Activated T-cell treated with anti-CD3 and anti-CD28 coated beads, Interleukin-2, amount 50 U/mL, for 4 hours (primary cell): ENCODE measurements around the gene ESR1. TPM values are rescaled to one million over a fixed set of nuclear protein-coding genes. Genes with fewer than 3 reads are reported as not detected.
"Not testable (repeated sequence)": the region's sequence is repeated elsewhere in the genome, so short reads cannot be mapped to it uniquely, and the experiment has no call there.

Experiments used
- ATAC-seq, 2 donors: fragments of 200-7000 bp; cut with Tn5 transposase; one replicate each; pipeline ENCODE4 v1.10.0; 2021
- DNase-seq: peaks from one replicate; pipeline ENCODE4 v3.0.0-alpha.2; 2020
- H3K27me3 Mint-ChIP-seq: one replicate; pipeline ENCODE4 v1.8.0; 2021; ENCODE audit warnings: low read depth, mixed read lengths
- H3K36me3 Mint-ChIP-seq: one replicate; pipeline ENCODE4 v1.8.0; 2022; ENCODE audit warnings: mixed read lengths; ENCODE audit not compliant: insufficient read depth
- H3K4me1 Mint-ChIP-seq: one replicate; pipeline ENCODE4 v1.8.0; 2021; ENCODE audit warnings: low read depth, mixed read lengths
- H3K4me3 Mint-ChIP-seq: one replicate; pipeline ENCODE4 v1.8.0; 2021; ENCODE audit warnings: mild to moderate bottlenecking, moderate library complexity, mixed read lengths
- H3K9me3 Mint-ChIP-seq: one replicate; pipeline ENCODE4 v1.8.0; 2021; ENCODE audit warnings: mixed read lengths
- total RNA-seq, 3 donors: library from RNA; stranded (reverse); gene quantifications; one replicate each; pipeline ENCODE4 v1.2.1, GENCODE V29; 2021

ESR1 gene
- total RNA-seq, 3 donors from 2014 or later = 0.13 to 0.68 (median 0.54) TPM

DNA sequence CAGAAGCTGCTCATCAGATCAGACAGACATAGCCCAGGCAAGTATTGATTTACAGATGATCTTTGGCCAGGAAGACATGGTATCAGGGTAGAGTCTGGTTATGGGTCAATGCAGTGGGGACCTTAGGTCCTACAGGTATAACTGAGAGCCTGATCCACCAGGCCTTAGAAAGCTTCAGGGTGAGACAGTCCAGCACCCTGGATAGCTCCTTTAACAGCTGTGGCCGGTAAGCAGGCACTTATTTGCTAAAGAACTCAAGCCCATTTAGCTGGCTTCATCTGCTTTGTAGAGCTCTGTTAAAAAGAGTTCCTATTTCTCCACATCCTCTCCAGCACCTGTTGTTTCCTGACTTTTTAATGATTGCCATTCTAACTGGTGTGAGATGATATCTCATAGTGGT, 39.6 kb downstream of the ESR1 start:
- DNase-seq (no peak), ATAC-seq (no peak)
- Mint-ChIP-seq H3K4me3 (no peak overlapping the region), H3K4me1 (no peaks in the 10 kb centered on the region), H3K27me3 (no peaks in the 10 kb centered on the region), H3K36me3 (peaks cover 1% of the 10 kb centered on the region), H3K9me3 (no peaks in the 10 kb centered on the region)

DNA sequence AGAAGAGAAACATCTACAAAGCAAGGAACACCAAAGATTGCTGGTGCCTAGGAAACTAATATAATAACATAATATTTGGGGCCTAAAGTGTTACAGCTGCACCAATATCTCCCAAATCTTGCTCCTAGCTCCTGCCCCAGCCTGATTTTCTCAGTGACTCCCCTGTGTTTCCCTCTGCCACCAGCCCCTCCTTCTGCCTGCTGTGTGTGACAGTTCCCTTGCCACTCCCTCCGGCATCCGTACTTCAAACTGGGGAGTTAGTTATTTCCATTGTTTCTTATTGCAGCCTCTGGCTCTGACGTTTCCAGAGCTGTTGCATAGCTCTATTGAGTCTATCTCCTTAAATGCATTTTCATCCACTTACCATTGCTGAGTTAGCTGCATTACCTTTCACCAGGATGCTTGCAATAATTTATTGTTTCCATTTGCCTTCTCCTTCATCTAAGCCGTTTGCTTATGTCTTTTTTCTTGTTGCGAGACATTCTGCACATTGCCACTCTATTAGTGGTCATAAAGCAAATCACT, 43.1 kb downstream of the ESR1 start:
- Mint-ChIP-seq H3K4me3 (no peak overlapping the region), H3K27me3 (no peaks in the 10 kb centered on the region), H3K36me3 (no peaks in the 10 kb centered on the region), H3K4me1 (no peaks in the 10 kb centered on the region), H3K9me3 (no peaks in the 10 kb centered on the region)
- no peak for DNase-seq
- ATAC-seq = no peak

DNA sequence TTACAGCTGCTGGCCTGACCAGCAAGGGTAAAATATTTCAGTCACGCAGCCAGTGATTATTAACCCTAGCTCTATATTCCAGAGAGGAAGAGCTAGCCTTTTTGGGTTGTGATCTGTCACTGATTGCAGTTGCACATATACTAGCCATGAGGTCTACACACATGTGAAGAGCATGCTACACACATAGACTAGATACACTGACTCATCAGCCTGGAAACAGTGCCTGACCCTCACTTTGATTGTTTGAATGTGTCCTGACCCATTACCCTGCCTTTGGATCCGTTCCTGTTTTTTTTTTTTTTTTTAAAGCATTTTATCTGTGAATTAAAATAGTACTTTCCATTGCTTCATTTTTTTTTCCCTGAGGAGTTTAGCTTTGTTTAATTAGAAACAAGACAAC, 50.8 kb downstream of the ESR1 start:
- Mint-ChIP-seq H3K4me3 (no peak overlapping the region), H3K36me3 (peaks cover under 1% of the 10 kb centered on the region), H3K9me3 (no peaks in the 10 kb centered on the region), H3K4me1 (no peaks in the 10 kb centered on the region), H3K27me3 (no peaks in the 10 kb centered on the region)
- no peak for ATAC-seq
- DNase-seq = no peak

DNA sequence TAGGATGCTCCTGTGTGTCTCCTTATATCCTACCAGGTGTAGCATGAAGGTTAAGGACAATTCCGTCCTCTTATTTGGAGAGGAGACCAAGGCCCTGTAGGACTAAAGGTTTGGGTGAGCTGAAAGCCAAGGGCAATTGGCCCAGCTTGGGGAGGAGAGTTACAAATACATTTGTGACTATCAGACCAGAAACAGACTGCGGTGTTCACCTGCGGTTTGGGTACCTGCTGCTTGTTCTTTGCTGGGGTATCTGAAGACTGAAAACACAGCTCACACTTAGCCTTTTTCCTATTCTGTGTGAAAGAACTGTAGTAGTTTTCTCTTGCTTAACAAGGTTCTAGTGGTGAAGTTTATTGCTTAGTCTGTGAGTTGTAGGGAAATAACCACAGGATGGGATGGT, 55.0 kb downstream of the ESR1 start:
- Mint-ChIP-seq H3K4me1 (no peaks in the 10 kb centered on the region), H3K9me3 (no peaks in the 10 kb centered on the region), H3K4me3 (no peak overlapping the region), H3K36me3 (peaks cover 3% of the 10 kb centered on the region), H3K27me3 (no peaks in the 10 kb centered on the region)
- ATAC-seq = no peak
- no peak for DNase-seq

DNA sequence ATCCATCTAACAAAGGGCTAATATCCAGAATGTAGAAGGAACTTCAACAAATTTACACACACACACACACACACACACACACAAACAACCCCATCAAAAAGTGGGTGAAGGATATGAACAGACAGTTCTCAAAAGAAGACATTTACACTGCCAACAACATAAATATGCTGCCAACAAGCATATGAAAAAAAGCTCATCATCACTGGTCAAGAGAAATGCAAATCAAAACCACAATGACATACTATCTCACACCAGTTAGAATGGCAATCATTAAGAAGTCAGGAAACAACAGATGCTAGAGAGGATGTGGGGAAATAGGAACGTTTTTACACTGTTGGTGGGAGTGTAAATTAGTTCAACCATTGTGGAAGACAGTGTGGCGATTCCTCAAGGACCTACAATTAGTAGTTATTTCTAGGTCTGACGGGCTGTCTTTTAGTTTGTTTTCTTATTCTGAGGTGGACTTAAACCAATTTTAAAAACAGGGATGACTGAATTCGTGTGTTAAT, 59.9 kb downstream of the ESR1 start:
- ATAC-seq, H3K9me3 Mint-ChIP-seq, H3K4me3 Mint-ChIP-seq, H3K27me3 Mint-ChIP-seq, H3K36me3 Mint-ChIP-seq, H3K4me1 Mint-ChIP-seq, DNase-seq: not testable (repeated sequence)

DNA sequence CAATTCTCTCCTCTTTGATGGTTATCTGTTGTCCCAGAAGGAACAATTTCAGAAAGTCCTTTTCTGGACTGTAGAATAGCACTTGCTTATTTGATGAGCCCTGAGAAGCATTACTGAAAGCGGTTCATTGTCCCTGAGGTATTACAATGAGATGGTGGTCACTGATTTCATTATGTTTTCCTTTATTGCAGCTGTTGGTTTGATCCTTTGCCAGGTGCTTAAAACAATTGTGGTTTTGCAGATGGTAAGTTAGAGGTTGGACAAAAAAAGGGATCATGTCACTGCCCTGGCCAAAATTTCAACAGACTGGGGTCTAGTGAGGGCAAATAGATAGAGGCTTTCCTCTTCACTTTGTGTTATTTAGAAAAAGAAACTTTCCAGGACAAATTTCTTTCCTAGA, 61.9 kb downstream of the ESR1 start:
- H3K36me3 Mint-ChIP-seq = no peaks in the 10 kb centered on the region
- H3K4me3 Mint-ChIP-seq = no peak overlapping the region
- H3K27me3 Mint-ChIP-seq = no peaks in the 10 kb centered on the region
- DNase-seq (no peak), ATAC-seq (no peak)
- H3K9me3 Mint-ChIP-seq = no peaks in the 10 kb centered on the region
- H3K4me1 Mint-ChIP-seq = no peaks in the 10 kb centered on the region

DNA sequence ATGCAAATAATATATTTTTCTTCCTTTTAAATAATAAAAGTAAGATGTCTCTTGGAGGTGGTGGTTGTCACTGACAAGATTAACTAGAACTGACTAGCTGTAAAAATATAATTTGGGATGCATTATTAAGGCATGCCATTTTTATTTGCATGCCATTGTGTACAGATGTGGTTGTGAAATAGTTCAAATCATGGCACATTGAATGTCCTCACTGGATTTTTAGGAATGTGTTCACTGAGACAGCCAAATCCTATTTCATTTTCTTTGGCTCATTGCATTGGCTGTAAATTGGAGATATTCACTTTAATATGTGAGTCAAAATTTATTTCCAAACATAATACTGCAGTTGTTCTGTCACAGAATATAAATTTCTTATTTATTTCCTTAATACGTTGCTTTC, 62.3 kb downstream of the ESR1 start:
- H3K4me3 Mint-ChIP-seq = no peak overlapping the region
- H3K27me3 Mint-ChIP-seq = no peaks in the 10 kb centered on the region
- ATAC-seq = no peak
- no peaks in the 10 kb centered on the region for H3K9me3 Mint-ChIP-seq
- no peaks in the 10 kb centered on the region for H3K36me3 Mint-ChIP-seq
- no peaks in the 10 kb centered on the region for H3K4me1 Mint-ChIP-seq
- DNase-seq = no peak

DNA sequence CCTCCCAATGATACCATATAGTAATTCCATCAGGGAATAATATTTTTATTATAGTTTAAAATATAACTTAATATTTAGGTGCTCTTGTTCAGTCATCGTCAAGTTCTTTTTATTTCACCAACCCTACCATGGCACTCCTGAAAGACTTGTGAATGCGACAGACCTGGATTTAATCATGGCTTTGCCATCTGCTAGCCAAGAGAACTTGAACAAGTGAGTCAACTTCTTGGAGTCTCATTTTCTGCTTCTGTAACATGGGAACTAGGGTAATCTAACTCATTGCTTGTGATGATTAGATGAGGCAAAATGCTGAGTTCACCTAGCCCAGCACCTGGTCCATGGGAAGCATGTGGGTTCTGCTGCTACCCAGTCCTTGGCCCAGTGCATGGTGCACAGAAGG, 62.9 kb downstream of the ESR1 start:
- no peak for ATAC-seq
- no peaks in the 10 kb centered on the region for H3K36me3 Mint-ChIP-seq
- no peaks in the 10 kb centered on the region for H3K27me3 Mint-ChIP-seq
- no peaks in the 10 kb centered on the region for H3K9me3 Mint-ChIP-seq
- DNase-seq = no peak
- H3K4me3 Mint-ChIP-seq = no peak overlapping the region
- H3K4me1 Mint-ChIP-seq = no peaks in the 10 kb centered on the region

DNA sequence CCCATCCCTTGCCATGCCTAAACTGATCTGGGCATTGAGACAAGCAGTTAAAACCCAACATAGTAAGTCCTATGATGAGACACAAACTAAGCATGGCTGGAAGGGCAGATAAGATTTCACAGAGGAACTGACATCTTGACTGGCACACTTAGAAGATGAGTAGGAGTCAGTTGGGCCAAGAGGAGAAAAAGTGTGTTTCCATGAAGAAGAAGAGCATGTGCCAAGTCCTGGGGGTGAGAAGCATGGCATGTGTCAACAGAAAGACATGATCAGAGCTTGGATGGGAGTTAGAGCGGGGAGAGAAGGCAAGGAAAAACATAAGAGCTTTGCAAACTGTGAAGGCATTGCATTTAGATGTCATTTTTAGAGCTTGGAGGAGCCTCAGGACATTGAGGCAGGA, 68.0 kb downstream of the ESR1 start:
- no peaks in the 10 kb centered on the region for H3K4me1 Mint-ChIP-seq
- H3K9me3 Mint-ChIP-seq = no peaks in the 10 kb centered on the region
- H3K4me3 Mint-ChIP-seq = no peak overlapping the region
- ATAC-seq (no peak), DNase-seq (no peak)
- no peaks in the 10 kb centered on the region for H3K36me3 Mint-ChIP-seq
- no peaks in the 10 kb centered on the region for H3K27me3 Mint-ChIP-seq

DNA sequence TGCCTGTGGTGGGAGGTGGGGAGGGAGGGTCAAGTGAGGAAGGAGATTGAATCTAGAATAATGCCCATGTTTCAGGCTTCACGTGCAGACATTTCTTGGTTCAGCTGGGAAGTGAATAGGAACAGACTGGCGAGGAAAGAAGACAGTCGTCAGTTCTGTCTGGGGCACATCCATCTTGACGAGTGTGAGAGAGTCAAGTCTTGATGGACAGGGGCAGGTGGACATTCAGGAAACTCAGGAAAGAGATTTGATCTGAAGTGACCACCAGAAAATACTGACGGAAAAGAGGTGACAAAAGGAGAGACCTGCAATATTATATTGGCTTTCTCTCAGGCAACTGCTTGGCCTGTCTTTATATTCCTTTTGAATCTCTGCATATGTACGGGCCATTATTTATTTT, 68.6 kb downstream of the ESR1 start:
- H3K27me3 Mint-ChIP-seq = no peaks in the 10 kb centered on the region
- DNase-seq (no peak), ATAC-seq (no peak)
- H3K9me3 Mint-ChIP-seq = no peaks in the 10 kb centered on the region
- H3K4me1 Mint-ChIP-seq = no peaks in the 10 kb centered on the region
- no peak overlapping the region for H3K4me3 Mint-ChIP-seq
- no peaks in the 10 kb centered on the region for H3K36me3 Mint-ChIP-seq

DNA sequence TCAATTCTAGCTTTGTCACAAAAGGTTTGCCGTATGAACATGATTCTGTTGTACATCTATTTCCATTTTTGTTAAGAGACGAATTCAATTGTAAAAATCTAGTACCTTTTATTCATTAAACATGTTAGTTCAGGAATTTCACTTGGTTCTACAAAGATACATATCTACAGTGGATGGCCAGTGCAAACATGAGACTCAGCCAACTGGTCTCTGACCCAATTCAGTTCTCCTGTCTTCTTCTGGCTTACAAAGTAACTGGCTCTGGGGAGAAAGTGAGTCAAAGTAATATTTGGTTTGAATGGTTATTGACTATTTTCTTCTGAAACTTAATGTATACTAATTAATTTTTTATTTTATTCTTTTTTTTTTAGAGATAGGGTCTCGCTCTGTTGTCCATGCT, 70.0 kb downstream of the ESR1 start:
- no peak for ATAC-seq
- no peak for DNase-seq
- Mint-ChIP-seq H3K4me1 (no peaks in the 10 kb centered on the region), H3K4me3 (no peak overlapping the region), H3K27me3 (no peaks in the 10 kb centered on the region), H3K36me3 (peaks cover 2% of the 10 kb centered on the region), H3K9me3 (no peaks in the 10 kb centered on the region)

DNA sequence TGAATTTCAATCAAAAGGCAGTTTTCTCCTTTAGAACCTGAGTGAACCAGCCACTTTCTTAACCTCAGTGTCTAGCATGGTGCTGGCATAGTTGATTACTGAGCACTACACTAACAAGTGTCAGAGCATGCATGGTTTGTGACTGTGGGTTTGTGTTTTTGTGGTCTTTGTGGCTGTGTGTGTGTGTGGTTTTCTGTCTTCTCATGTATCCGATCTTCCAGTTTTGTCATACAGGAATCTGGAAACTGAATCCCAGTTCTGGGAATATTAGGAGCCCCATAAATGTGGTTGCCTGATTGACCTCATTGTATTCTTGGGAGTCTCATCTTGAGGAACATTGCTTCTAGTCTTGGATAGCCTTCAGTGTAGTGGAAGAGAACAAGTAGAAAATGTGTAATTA, 73.7 kb downstream of the ESR1 start:
- DNase-seq (no peak), ATAC-seq (no peak)
- Mint-ChIP-seq H3K4me1 (no peaks in the 10 kb centered on the region), H3K4me3 (no peak overlapping the region), H3K9me3 (no peaks in the 10 kb centered on the region), H3K36me3 (peaks cover 2% of the 10 kb centered on the region), H3K27me3 (no peaks in the 10 kb centered on the region)

DNA sequence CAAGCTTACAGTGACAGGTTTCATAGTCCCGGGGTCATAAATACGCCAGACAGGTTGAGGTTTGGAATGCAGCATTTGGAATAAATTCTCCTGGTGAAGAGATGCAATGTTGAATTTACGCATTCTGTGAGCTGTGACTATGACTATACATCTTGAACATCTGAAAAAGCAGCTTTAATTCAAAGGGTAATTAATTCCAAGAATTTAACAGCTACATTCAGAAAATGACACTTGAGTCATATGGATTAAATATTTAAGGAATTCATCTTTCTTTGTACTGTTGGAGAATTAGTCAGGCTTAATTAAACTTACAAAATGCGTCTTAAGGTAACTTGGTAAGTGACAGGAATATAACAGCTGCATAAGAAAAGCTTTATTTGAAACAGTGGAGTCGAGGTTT, 74.7 kb downstream of the ESR1 start:
- H3K4me1 Mint-ChIP-seq = no peaks in the 10 kb centered on the region
- DNase-seq (no peak), ATAC-seq (no peak)
- no peak overlapping the region for H3K4me3 Mint-ChIP-seq
- no peaks in the 10 kb centered on the region for H3K9me3 Mint-ChIP-seq
- H3K27me3 Mint-ChIP-seq = no peaks in the 10 kb centered on the region
- peaks cover 2% of the 10 kb centered on the region for H3K36me3 Mint-ChIP-seq

DNA sequence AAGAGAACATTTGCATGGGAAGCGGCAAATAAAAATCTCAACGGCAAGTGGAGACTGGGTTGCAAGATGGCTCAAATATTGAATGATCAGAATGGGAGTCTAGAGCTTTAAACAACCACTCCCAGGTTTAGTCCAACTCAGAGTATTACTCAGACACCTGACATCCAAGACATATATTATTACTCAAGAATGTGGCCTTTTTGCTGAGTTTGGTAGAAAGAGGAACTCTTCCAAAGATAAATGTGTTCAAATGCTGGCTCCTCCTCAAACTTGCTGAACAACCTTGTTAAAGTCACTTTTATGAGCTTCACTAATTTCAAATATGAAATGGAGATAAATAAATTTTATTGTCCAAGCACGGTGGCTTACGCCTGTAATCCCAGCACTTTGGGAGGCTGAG, 77.8 kb downstream of the ESR1 start:
- Mint-ChIP-seq H3K36me3 (peaks cover 2% of the 10 kb centered on the region), H3K4me1 (no peaks in the 10 kb centered on the region), H3K4me3 (no peak overlapping the region), H3K9me3 (no peaks in the 10 kb centered on the region), H3K27me3 (no peaks in the 10 kb centered on the region)
- DNase-seq = no peak
- no peak for ATAC-seq

DNA sequence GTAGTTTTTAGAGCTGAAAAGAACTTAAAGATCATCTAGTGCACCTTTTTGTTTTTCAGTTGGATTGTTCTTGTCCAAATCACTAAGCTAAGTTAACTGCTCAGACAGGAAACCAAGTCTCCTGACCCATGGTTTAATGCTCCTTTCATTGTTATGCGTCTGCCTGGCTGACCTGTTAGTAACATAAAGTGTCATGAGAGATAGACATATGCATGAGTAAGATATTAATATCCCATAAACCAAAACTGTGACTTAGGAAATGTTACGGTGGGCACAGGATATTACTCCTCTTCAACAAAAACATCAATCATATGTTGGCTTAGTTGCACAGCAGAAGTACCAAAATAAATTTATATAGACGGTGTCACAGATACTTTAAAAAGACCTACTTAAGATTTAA, 84.0 kb downstream of the ESR1 start:
- ATAC-seq (no peak), DNase-seq (no peak)
- Mint-ChIP-seq H3K4me3 (no peak overlapping the region), H3K27me3 (no peaks in the 10 kb centered on the region), H3K36me3 (no peaks in the 10 kb centered on the region), H3K4me1 (no peaks in the 10 kb centered on the region), H3K9me3 (peaks cover 2% of the 10 kb centered on the region)

DNA sequence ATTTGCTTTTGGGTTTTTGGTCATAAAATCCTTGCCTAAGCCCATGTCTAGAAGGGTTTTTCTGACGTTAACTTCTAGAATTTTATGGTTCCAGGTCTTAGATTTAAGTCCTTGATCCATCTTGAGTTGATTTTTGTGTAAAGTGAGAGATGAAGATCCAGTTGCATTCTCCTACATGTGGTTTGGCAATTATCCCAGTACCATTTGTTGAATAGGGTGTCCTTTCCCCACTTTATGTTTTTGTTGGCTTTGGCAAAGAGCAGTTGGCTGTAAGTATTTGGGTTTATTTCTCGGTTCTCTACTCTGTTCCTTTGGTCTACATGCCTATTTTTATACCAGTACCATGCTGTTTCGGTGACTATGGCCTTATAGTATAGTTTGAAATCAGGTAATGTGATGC, 86.9 kb downstream of the ESR1 start:
- not testable (repeated sequence) for ATAC-seq, H3K4me3 Mint-ChIP-seq, H3K27me3 Mint-ChIP-seq, DNase-seq, H3K36me3 Mint-ChIP-seq, H3K4me1 Mint-ChIP-seq
- H3K9me3 Mint-ChIP-seq = peaks cover 12% of the 10 kb centered on the region
